GM10847 (cell line): Measurements from ENCODE around the gene CHST9.

Source experiments
- POLR2A ChIP-seq: IDR thresholded peaks from 2 replicates; pipeline ENCODE4 v1.6.1; 2011; ENCODE audit not compliant: insufficient read length; ENCODE audit errors: extremely low read depth

The CHST9 gene

DNA sequence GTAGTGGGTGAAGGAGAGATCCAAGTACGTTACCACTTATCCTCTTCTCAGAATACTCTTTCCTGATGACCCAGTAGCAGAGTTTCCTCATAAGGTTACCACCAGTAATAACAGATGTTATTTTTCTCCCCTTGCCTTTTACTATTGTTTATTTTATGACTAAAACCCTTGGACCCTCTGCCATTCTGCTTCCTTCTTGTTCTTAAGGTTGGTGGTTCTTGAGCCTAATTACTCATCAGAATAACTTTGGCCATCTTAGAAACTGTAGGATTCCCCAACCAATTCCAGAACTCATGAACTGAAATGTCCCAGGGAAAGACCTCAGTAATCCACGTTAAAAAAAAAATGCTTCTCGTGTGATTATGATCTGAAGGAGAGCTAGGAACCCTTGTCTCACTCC, 64.9 kb downstream of the CHST9 start:
- no peak for TF ChIP-seq POLR2A

DNA sequence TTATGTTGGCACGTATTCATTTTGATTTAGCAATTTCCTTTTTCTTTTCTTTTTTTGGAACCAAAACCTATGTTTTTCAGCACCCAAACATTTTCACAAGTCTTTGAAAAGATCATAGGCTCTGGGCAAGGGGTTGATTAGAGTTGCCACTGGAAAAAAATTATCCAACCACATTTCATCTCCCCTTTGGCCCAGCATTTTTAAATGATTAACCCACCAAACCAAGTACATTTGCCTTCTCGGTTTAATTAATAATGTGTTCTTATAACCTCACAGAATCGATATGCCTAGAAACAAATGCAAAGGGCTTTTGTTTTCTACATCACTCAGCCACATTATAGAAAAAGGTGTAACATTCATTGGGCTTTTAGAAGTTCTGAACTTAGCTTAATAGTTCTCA, 66.1 kb downstream of the CHST9 start:
- TF ChIP-seq POLR2A: no peak

DNA sequence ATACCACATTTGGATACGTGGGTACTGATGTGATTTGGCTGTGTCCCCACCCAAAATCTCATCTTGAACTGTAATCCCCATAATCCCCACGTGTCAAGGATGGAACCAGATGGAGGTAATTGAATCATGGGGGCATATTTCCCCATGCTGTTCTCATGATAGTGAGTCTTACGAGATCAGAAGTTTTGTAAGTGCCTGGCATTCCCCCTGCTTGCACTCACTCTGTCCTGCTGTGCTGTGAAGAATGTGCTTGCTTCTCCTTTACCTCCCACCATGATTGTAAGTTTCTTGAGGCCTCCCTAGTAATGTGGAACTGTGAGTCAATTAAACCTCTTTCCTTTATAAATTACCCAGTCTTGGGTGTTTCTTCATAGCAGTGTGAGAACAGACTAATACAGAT, 70.3 kb downstream of the CHST9 start:
- no peak for TF ChIP-seq POLR2A

DNA sequence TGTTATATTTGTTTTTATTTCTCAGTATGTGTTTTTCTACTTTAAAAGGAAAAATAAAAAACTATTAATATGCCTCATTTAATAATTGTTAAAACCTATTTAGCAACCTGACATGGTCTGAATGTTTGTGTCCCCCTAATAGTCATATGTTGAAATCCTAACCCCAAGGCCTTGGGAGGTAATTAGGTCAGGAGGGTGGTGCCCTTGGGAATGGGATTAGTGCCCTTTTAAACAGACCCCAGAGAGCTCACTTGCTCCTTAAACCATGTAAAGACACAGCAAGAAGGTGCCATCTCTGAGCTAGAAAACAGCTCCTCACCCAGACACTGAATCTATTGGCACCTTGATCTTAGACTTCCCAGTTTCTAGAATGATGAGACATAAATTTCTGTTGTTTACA, 71.8 kb downstream of the CHST9 start:
- no peak for TF ChIP-seq POLR2A

DNA sequence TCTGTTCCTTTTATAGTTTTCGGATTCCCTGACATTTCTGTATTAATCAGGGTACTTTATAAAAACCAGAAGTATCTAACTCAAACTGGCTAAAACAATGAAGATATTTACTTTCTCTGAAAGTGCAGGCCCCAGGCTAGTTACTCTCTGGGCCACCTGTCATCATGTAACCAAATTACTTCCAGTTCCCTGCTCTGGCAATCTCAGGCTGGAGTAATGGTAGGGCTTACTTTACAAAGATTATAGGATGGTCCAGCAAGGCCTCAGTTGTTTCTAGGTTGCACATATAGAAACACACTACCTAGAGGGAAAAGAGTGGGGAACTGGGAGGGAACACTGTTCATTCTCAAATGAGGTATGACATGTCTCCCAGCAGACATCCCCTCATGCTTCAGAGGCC, 74.8 kb downstream of the CHST9 start:
- no peak for TF ChIP-seq POLR2A

DNA sequence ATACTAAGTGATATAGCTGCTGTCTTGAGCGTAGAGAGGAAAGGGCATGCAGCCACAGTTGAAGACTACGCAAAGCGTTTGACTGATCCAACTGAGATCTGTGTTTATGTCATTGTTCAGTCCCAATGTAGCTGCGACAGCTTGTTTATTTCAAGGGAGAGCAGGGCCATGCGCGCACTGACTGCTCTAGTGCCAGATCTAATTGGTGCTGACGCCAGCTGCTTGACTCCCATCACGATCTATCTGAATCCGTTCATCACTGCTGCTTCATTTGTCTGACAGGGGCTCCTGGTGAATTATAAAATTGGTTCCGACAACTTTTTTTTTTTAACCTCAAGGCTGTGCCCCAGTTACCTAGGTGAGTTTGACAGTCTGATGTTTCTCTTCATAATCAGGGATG, 75.7 kb downstream of the CHST9 start:
- no peak for TF ChIP-seq POLR2A

DNA sequence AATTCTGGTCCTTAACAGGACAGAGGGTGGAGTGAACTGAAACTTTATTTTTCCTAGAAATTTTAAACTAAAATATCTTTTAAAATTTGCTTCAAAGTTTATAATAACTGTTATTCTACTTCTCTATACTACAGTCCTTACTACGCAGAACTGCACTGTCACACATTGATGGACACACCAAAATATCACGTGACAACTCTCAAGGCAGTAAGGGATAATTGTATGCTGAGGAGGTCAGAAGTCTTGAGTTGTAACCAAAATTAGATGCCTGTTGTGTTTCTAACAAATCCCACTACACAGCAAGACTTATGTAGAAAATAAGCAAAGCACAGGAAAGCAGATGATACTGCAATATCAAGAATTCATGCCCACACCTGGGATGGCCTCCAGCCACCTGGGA, 76.3 kb downstream of the CHST9 start:
- TF ChIP-seq POLR2A: no peak

DNA sequence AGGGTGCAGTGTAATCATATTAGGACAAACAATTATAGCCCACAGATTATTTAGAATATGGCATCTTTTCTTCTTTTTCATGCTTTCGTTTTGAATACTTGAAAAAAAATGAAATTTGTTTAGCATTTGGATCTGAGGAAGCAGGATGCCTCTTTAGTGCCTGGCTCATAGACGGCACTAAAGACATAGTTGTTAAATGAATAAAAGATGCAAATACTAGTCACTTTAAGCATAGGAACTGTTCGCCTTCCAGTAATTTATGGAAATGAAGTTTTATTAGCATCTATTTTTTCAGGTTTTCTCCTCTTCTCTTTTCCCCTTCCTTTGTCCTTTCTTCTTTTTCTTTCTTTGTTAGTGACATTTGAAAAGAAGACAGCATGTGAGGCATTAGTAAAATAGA, 80.4 kb downstream of the CHST9 start:
- no peak for TF ChIP-seq POLR2A

DNA sequence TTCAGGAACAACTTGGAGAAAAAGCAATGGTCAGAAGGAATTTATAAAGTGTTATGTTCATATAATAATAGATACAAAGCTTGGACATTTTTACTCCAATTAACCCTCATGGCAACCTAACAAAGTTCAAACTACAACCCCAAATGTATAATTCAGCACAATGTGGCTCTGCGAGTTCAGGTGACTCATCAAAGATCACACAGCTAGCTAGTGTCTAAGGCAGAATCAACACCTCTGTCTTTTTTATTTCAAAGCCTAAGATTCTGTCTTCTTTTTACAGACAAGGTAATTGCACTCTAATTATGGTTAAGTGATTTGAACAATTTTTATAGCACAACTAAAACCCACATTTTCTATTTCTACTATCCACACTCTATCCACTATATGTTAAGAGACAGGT, 90.5 kb downstream of the CHST9 start:
- no peak for TF ChIP-seq POLR2A

DNA sequence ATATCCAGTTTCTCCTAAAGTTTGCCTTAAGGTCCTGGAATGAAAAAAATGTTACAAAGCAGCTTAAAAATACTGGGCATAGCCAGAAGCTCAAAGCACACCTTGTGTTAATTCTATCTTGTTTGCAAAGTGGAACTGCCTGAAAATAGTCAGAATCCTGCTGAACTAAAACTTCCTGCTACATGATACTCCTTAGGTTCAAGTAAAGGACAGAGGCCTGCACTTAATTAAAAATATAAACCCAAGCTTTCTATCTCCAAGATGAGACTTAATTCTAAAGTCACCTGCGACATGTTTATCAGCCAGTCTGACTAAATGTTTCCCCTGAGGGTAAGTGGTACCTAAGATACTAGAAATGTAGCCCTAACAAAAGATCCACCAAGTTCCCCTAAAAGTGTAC, 103.4 kb downstream of the CHST9 start:
- no peak for TF ChIP-seq POLR2A

DNA sequence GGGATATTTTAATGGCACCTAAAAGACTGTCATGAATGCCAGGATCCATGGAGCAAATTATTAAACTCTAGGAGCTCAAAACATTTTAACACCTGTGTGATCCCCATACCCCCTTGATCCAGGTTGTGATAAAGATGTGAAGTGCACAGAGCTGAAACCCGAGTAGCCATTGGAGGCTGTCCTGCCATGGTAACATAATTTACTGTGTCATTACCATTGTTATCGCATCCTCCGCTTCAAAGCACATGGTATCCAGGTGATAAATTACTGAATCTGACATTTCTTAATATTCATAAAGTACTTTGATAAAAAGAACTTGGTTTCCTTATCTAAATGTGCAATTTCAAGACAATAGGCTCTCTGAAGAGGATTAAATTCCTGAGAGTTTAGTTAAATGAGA, 109.3 kb downstream of the CHST9 start:
- TF ChIP-seq POLR2A: no peak

DNA sequence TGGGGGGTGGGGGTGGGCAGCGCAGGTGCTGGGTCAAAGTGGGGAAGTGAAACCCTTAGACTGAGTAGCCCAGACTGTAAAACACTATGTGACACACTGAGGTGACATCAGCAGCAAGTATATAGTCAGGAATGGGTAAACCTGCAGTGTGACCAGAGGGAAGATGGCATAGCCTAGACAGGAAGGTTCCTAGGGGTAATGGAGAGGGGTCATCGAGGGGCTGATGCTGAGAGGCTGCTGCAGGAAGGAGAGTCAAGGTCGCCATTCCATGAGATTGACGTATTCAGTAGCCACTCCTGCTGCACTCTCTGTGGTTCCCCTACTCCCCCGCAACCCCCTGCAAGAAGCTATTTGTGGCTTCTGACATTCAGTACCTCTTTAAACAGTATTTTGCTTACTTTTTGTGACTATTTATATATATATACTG, 111.7 kb downstream of the CHST9 start:
- TF ChIP-seq POLR2A: no peak

DNA sequence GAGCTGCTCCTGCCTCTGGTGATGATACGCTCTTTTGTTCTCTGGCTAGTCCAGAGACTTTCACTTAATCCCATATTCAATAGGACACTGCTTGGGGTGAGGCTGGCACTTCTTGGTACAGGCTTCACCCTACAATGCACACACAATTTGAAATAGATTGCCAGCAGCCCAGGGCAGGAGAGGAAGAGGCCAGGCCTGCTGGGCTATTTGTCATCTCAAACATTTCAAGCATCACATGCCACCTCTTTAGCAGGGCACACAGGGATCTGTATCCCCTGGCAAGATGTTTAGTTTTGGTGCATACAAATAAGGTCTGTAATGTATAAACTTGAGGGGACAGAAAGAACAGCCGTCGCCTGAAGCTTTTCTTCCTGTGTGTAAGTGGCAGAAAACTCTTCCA, 120.4 kb downstream of the CHST9 start:
- no peak for TF ChIP-seq POLR2A

DNA sequence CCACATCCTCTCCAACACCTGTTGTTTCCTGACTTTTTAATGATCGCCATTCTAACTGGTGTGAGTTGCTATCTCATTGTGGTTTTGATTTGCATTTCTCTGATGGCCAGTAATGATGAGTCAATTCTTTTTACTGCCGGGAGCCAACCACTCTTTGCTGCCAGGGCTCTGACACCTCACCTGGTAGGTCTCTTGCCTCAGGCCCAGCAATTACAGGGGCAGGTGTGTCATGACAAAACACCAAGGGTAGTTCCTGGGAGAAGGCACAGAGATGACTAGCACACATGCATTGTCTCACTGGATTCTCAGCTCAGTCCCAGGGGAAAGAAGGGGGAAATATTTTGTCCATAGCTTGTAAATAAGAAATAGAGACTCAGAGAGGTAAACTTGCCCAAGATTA, 122.3 kb downstream of the CHST9 start:
- no peak for TF ChIP-seq POLR2A

DNA sequence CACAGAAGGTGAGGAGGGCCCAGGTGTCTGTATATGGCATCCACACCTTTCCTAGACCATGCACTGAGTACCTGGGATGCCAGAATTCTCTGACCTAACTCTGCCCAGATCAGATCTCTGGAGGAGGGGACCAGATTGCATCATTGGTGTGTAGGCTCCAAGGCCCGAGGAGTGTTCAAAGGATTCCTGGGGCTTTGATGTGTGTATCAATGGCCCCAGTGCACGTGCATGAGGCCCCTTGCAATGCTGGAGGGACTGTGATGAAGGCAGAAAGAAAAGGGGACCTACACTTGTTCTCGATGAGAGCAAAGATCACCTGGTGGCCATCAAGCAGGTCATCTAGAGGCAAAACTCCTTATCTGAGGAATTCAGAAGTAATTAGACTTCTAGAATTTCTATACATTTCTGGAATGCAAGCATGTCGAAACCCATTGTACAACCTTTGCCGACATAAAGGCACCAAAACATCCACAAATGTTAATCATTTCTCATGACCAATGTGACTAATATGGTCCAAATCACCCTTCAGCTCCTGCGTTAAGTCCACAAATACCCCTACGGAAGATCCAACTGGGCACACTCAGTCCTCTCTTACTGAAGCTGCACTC, 123.5 kb downstream of the CHST9 start:
- no peak for TF ChIP-seq POLR2A

DNA sequence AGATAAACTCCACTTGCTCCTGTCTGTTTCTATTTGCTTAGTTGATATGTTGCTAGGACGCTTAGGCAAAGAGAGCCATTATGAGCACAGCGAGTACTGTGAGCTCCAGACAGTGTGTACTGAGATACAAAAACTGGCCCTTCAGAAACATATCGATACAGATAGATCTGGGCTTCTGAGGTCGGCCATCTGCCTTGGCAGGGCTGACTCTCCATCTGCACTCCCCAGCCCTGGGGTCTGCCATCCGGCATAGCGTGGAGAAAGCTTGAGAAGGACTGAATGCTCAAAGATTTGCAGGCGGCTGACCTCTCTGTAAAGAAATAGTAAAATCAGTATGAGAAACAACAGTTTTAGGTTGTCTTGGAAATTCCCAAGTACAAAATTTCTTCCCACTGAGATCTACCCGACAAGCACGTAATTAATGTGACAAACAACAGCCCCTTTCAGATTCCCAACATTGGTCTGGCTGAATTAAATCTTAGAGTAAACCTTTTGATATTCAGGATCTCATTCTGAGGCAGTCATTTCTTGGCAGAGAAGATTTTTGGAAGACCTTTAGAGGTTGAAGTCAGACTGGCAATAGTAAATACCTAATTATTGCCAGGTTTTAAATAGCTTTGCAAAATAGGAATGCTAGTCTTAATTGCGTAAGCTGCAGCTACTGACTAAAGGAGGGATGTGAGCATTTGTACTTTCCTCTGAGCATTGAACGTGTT, 127.4 kb downstream of the CHST9 start:
- no peak for TF ChIP-seq POLR2A

DNA sequence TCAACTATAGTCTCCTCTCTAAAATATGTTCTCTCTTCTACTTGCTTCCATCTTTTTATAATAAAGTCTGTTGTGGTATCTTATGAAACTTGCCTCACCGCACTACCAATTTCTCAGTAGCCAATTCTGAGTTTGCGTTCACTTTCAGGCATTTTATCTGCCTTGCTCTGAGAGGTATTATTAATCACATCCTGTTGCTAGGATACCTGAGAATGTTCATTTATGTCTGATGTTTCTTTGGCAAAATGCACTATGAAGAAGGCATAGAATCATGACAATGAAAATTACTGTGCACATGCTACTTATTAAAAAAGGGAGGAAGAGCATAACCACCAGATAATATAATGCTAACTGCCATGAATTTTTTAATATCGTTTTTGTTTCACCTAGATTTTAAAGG, 130.2 kb downstream of the CHST9 start:
- TF ChIP-seq POLR2A: no peak
